Measurements from ENCODE around the gene DCUN1D4.
"Not testable (repeated sequence)": the region's sequence is repeated elsewhere in the genome, so short reads cannot be mapped to it uniquely, and the experiment has no call there.

DCUN1D4 gene

GRCh38 chr4:51855751-51856150 is 12.8 kb downstream of the DCUN1D4 start:
- DNase-seq: no peak

- DNase-seq: peak; percentile 44
Observed at GRCh38 chr4:51858605-51859202, 15.8 kb downstream of the DCUN1D4 start.

DNA sequence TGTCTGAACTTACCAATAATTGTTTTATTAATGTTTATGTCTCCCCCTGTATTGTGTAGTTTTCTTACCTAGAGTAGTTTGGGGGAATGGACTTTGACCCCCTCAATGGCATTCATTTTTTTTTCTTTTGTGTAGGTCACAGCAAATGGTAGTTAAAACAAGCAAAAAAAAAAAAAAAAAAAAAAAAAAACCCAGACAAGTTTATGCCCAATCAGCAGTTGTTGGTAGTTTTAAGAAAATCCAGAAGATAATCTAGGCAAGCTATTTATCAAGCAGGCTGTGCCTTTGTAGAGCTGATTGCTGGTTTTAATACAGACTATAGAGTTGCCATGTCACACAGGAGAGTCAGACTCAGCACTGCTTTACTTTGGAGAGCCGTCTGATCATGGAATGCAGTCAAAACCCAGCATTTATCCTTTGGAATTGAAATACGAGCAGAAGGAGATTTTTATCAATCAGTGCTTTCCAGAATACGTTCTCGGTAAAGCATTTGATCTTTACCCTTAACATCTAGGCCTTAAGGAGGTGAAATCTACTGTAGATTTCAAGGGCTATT is 16.6 kb downstream of the DCUN1D4 start:
- no peak for DNase-seq

GRCh38 chr4:51862199-51862598 is 19.2 kb downstream of the DCUN1D4 start:
- DNase-seq: no peak

DNA sequence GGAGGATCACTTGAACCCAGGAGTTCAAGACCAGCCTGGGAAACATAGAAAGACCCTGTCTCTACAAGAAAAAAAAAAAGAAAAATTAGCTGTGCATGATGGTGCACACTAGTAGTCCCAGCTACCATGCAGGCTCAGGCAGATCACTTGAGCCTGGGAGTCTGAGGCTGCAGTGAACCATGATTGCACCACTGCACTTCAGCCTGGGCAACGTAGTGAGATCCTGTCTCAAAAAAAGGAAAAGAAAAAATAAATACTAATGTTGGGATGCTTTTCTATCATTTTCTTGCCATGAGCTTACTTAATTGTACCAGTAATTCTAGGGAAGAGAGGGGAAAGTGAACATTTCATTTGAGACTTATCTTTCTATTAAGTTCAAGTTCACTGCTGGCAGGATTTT is 19.8 kb downstream of the DCUN1D4 start:
- DNase-seq: no peak

DNA sequence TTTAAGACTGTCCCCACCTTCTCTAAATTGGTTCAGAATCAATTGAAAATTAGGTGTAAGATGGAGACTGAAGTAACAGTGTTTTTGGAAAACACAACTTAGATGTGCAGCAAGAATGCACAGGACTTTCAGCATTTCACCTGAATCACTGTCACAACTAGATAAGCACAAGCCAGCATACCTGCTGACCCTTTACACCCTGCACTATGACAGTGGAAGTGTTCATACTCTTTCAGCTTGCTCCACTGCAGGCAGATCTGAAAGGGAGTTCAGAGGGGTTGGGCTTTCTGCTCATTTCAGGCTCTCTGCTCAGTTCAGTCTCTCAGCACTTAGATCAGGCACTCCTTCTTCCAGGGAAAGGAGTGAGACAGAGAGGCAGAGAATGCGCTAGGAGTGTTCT is 22.8 kb downstream of the DCUN1D4 start:
- no peak for DNase-seq

GRCh38 chr4:51866835-51867234 is 23.9 kb downstream of the DCUN1D4 start:
- DNase-seq: no peak

DNA sequence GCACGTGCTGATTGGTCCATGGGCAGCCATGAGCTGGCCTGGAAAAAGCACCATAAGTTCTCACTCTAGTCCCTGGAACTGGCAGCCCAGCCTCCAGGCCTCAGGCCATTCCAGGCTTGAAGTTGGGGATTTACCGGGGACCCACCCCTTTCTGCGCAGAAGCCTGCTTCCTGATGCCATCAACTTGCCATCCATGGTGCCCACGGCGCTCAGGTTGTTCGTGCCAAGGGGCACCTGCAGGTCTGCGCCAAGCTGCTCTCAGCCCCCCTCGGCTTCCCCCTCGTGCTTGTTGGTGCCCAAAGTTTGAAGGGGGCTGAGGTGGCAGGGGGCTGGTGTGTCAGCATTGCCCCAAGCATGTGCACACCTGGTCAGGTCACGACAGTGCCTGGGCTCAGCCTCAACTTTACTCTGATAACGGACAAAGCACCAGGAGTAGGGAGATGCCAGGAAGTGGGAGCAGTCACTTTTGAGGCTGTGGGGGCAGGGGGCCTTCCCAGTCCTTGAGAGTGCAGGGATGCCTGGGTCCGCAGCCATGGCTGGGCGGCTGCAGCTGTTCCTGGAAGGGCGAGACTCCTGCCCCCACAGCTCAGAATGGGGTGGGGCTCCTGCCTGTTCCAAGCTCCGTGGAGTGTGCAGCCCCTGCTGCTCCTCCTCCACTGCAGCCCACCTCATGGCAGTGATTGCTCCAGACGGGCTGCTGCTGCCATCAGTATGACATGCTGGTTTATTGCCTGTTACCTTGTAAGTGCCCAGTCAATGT is 24.9 kb downstream of the DCUN1D4 start:
- DNase-seq: no peak

DNA sequence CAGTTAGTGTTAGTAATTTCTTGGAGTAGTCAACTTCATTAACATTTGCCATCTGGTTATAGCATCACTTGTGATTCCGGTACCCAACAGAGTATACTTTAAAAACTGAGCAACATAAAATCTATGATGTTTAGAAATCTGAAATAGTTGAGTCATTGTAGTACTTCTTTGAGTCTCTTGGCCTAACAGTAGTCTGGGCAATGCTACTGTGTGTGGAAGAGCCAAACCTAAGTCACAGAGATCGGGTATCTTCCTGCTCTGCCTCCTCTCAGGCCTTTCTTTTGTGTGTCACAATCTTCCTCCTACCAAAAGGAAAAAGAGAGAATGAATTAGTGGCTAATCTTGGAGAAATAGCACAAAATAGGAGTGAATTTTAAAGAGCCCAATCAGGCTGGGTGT is 25.5 kb downstream of the DCUN1D4 start:
- no peak for DNase-seq

GRCh38 chr4:51870441-51871188 is 27.7 kb downstream of the DCUN1D4 start:
- no peak for DNase-seq

DNA sequence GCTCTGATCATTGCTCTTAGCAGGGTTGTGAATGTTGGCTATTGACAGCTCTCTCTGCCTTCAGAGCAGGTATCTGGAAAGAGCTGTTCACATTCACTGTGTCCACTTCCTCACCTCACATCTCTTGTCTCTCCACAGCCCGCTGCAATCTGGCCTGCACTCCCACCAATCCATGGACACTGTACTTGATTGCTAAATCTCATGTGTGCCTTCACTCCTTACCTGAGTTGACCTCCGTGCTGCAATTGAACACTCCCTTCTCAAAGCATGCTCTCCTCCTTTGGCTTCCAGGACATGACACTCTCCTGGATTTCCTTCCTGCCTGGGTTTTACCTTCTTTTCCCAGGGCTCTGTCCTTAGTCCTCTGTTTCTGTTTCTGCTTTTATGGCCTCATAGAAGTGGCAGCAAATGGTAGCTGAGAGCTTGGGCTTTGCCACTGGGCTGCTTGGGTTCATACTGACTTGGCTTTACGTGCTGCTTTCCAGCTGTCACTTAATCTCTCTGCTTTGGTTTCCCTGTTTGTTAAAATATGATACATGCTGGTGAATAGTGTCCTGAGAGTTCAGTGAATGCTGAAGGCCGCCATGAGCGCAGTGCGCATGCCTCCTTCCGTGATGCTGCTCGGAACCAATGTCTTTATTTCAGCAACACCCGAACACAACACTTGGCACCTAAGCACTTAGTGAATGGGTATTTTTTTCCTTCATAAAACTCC is 29.5 kb downstream of the DCUN1D4 start:
- no peak for DNase-seq

GRCh38 chr4:51874551-51874950 is 31.6 kb downstream of the DCUN1D4 start:
- no peak for DNase-seq

DNA sequence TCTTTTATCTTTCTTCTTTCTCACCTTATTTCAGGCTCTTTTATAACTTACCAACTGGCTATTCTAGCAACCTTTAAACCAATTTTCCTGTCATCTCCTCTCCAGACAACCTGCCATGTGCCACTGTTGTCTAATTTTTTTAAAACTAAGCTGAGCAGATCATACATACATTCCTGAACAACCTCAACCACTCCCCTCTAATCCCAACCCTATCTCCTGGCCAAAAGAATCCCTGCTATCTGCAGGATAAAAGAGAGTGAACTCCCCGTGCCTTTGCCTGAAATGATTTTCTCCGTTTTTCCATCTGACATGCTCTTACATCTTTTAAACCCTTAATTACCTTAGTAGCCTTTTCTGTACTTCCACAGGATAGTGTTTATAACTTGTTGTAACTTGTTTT is 35.5 kb downstream of the DCUN1D4 start:
- no peak for DNase-seq

- DNase-seq: no peak
Observed at GRCh38 chr4:51880016-51880915, 37.3 kb downstream of the DCUN1D4 start.

- DNase-seq: no peak
Observed at GRCh38 chr4:51884055-51884454, 41.1 kb downstream of the DCUN1D4 start.

DNA sequence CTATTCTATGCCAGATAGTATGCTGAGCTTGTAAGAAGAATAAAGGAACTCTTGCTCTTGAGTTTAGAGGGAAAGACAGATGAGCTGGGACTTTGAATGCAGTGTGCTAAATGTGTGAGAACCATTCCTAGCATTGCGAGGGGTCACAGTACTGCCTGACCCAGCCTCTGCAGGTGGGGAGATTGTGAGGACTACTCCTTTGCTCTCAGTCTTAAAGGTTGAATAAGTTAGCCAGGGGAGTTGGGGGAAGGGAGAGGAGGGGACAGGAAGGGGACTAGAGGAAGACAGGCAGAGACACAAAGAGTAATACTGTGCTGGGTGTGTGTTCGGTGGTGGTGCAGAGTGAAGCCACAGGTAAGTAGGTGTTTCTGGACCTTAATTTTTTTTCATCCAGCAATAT is 41.7 kb downstream of the DCUN1D4 start:
- DNase-seq: no peak

- peak; percentile 5 for DNase-seq
Observed at GRCh38 chr4:51885363-51885762, 42.4 kb downstream of the DCUN1D4 start.

- no peak for DNase-seq
Observed at GRCh38 chr4:51890760-51891159, 47.8 kb downstream of the DCUN1D4 start.

- DNase-seq: not testable (repeated sequence)
Observed at GRCh38 chr4:51893402-51893801, 50.4 kb downstream of the DCUN1D4 start.

- no peak for DNase-seq
Observed at GRCh38 chr4:51894059-51894645, 51.2 kb downstream of the DCUN1D4 start.

DNA sequence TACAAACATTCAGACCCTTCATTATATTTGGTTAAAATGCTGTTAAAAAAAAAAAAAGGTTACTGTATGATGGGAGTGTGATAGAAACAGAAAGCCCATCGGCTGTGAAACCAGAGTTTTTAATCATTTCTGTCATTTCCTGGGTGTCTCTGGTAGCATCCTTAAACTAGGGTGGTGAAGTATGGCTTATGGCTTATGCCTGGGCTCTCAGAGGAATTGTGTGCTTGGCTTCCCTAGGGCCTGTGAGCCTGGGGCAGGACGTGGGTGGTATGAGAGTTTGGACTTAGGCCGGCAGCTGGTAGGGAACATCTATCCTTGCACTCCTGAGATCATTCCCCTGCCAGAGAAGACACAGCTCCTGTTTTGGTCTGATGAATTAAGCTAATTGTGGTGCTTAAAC is 52.2 kb downstream of the DCUN1D4 start:
- no peak for DNase-seq

Measured in NCI-H146 (cell line).